Stimulated activated CD4-positive, alpha-beta T cell treated with anti-CD3 and anti-CD28 coated beads, TNF-alpha, amount 100 ng/mL, for 48 hours (primary cell): ENCODE results near the gene C19orf33.

Source experiments
- DNase-seq, 3 donors: peaks; one replicate each; pipeline ENCODE4 v3.0.0-alpha.2; 2020; ENCODE audit warnings: low read depth in 3 of 3

Gene C19orf33

GRCh38 chr19:38280030-38280921 is 23.8 kb upstream of the C19orf33 start:
- DNase-seq: no peak

GRCh38 chr19:38281811-38282566 is 22.1 kb upstream of the C19orf33 start:
- no peak for DNase-seq

- no peak for DNase-seq
Observed at GRCh38 chr19:38283271-38283670, 20.8 kb upstream of the C19orf33 start.

- DNase-seq: no peak
Observed at GRCh38 chr19:38284422-38284821, 19.6 kb upstream of the C19orf33 start.

- DNase-seq: no peak
Observed at GRCh38 chr19:38285567-38285966, 18.5 kb upstream of the C19orf33 start.

- no peak for DNase-seq
Observed at GRCh38 chr19:38287604-38288003, 16.4 kb upstream of the C19orf33 start.

- DNase-seq: no peak
Observed at GRCh38 chr19:38288123-38288855, 15.8 kb upstream of the C19orf33 start.

GRCh38 chr19:38289955-38290354 is 14.1 kb upstream of the C19orf33 start:
- DNase-seq: no peak

- DNase-seq: no peak
Observed at GRCh38 chr19:38290631-38291147, 13.4 kb upstream of the C19orf33 start.

GRCh38 chr19:38291855-38292254 is 12.2 kb upstream of the C19orf33 start:
- DNase-seq: no peak

GRCh38 chr19:38293281-38293680 is 10.8 kb upstream of the C19orf33 start:
- no peak for DNase-seq

- DNase-seq: no peak
Observed at GRCh38 chr19:38294090-38294489, 10.0 kb upstream of the C19orf33 start.

- DNase-seq: no peak
Observed at GRCh38 chr19:38298821-38299680, 5.0 kb upstream of the C19orf33 start.

GRCh38 chr19:38304352-38304865 is 358 bp downstream of the C19orf33 start:
- no peak for DNase-seq

GRCh38 chr19:38304866-38305429 is 897 bp downstream of the C19orf33 start:
- DNase-seq: no peak

- no peak for DNase-seq
Observed at GRCh38 chr19:38306236-38306635, 2.2 kb downstream of the C19orf33 start.

- no peak for DNase-seq
Observed at GRCh38 chr19:38307076-38307475, 3.0 kb downstream of the C19orf33 start.

- DNase-seq: no peak
Observed at GRCh38 chr19:38307597-38307996, 3.5 kb downstream of the C19orf33 start.

GRCh38 chr19:38308006-38308766 is 4.1 kb downstream of the C19orf33 start:
- no peak for DNase-seq
